Measurements from ENCODE around the gene PRM1. TPM values are rescaled to one million over a fixed set of nuclear protein-coding genes. Genes with fewer than 3 reads are reported as not detected.
A peak's percentile ranks its signal among the peaks of the same experiment; 100 is the strongest.

PRM1 gene
- total RNA-seq, 5 donors from 2014 or later (not counting 1 experiment from before 2014, with no cell fraction given): not detected

GRCh38 chr16:11315510-11315909 lies 34.4 kb upstream of the PRM1 start:
- H3K9me3 ChIP-seq: no peaks in the 10 kb centered on the region
- ChIA-PET POLR2A (interaction anchor here in 1 of 2 donors (0.5 kb wide), 1 partner anchor 60 kb away, joined by 3 read pairs; no protein-coding TSS in a partner anchor), CTCF (no interaction called here)
- no peaks in the 10 kb centered on the region for H3K27me3 ChIP-seq (replicated peaks in 1 of 2; ENCODE audit: control insufficient read depth in 2 of 2, extremely low read depth in 1 of 2, insufficient read depth in 2 of 2, low read length in 1 of 2)
- no peak overlapping the region for H3K27ac ChIP-seq (ENCODE audit: low read length)
- no peak overlapping the region for H3K4me3 ChIP-seq (ENCODE audit: control insufficient read depth in 1 of 2, extremely low read depth in 1 of 2, low read length in 1 of 2)
- H3K4me1 Mint-ChIP-seq: peaks cover 25 to 33% (median 33%) of the 10 kb centered on the region in 3 donors
- H3K27ac Mint-ChIP-seq: no peak overlapping the region
- WGBS (ENCODE audit: insufficient coverage): 83% methylated on average over 9 of the region's 13 CpGs
- H3K4me1 ChIP-seq (ENCODE audit: control insufficient read depth in 1 of 2, extremely low read depth in 1 of 2, insufficient read depth in 2 of 2, low read length in 2 of 2): peaks cover 14 to 26% of the 10 kb centered on the region in 2 experiments
- DNase-seq (no peak), ATAC-seq (replicated peaks in 1 of 4) (no peak)
- H3K4me3 Mint-ChIP-seq: no peak overlapping the region
- H3K9me3 Mint-ChIP-seq: no peaks in the 10 kb centered on the region
- no peaks in the 10 kb centered on the region for H3K27me3 Mint-ChIP-seq
- H3K36me3 ChIP-seq (ENCODE audit: control insufficient read depth in 2 of 2, extremely low read depth in 1 of 2, insufficient read depth in 1 of 2, low read length in 1 of 2): no peaks in the 10 kb centered on the region
- H3K36me3 Mint-ChIP-seq: no peaks in the 10 kb centered on the region

DNA sequence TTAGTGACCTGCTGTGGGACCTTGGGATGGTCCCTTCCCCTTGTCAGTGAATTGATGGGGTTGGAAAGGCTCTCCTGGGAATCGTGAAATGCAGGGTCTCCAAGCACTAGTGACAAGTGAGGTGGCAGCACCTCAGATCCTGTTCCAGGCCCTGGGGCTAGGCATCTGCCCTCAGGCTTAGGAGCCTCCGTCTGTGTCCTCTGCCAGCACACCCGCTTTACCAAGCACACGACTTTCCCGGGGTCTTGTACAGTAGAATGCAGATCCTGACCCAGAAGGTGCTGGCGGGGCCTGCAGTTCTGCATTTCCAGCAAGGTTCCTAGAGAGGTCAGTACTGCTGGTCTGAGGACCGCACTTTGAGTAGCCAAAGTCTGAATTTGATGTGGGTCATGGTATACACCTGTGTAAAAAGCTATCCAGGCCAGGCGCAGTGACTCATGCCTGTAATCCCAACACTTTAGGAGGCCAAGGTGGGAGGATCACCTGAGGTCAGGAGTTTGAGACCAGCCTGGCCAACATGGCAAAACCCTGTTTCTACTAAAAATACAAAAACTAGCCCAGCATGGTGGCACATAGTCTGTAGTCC lies 33.3 kb upstream of the PRM1 start:
- CTCF ChIA-PET: no interaction called here
- Mint-ChIP-seq H3K4me3 (no peak overlapping the region), H3K36me3 (no peaks in the 10 kb centered on the region), H3K27me3 (no peaks in the 10 kb centered on the region), H3K9me3 (no peaks in the 10 kb centered on the region), H3K4me1 (peaks cover 34 to 41% (median 41%) of the 10 kb centered on the region in 3 donors), H3K27ac (no peak overlapping the region)
- DNase-seq (no peak), ATAC-seq (replicated peaks in 1 of 4) (no peak)
- no peak overlapping the region for H3K27ac ChIP-seq (ENCODE audit: low read length)
- H3K4me3 ChIP-seq (ENCODE audit: control insufficient read depth in 1 of 2, extremely low read depth in 1 of 2, low read length in 1 of 2): no peak overlapping the region
- WGBS (ENCODE audit: insufficient coverage): 96% methylated on average over 6 of the region's 8 CpGs
- H3K36me3 ChIP-seq (ENCODE audit: control insufficient read depth in 2 of 2, extremely low read depth in 1 of 2, insufficient read depth in 1 of 2, low read length in 1 of 2): no peaks in the 10 kb centered on the region
- H3K9me3 ChIP-seq: no peaks in the 10 kb centered on the region
- POLR2A ChIA-PET: no interaction called here
- peaks cover 16 to 37% of the 10 kb centered on the region in 2 experiments for H3K4me1 ChIP-seq (ENCODE audit: control insufficient read depth in 1 of 2, extremely low read depth in 1 of 2, insufficient read depth in 2 of 2, low read length in 2 of 2)
- H3K27me3 ChIP-seq (replicated peaks in 1 of 2; ENCODE audit: control insufficient read depth in 2 of 2, extremely low read depth in 1 of 2, insufficient read depth in 2 of 2, low read length in 1 of 2): no peaks in the 10 kb centered on the region

GRCh38 chr16:11313493-11314308 lies 32.6 kb upstream of the PRM1 start:
- CTCF ChIA-PET: no interaction called here
- Mint-ChIP-seq H3K4me3 (no peak overlapping the region), H3K27me3 (no peaks in the 10 kb centered on the region), H3K27ac (peak overlapping the region; percentile 45 to 72), H3K4me1 (peaks cover 34 to 44% (median 42%) of the 10 kb centered on the region in 3 donors), H3K36me3 (no peaks in the 10 kb centered on the region), H3K9me3 (no peaks in the 10 kb centered on the region)
- no peak overlapping the region for H3K27ac ChIP-seq (ENCODE audit: low read length)
- POLR2A ChIA-PET: no interaction called here
- WGBS (ENCODE audit: insufficient coverage): 96% methylated on average over 4 of the region's 9 CpGs
- no peaks in the 10 kb centered on the region for H3K27me3 ChIP-seq (replicated peaks in 1 of 2; ENCODE audit: control insufficient read depth in 2 of 2, extremely low read depth in 1 of 2, insufficient read depth in 2 of 2, low read length in 1 of 2)
- no peaks in the 10 kb centered on the region for H3K36me3 ChIP-seq (ENCODE audit: control insufficient read depth in 2 of 2, extremely low read depth in 1 of 2, insufficient read depth in 1 of 2, low read length in 1 of 2)
- no peaks in the 10 kb centered on the region for H3K9me3 ChIP-seq
- no peak for DNase-seq
- no peak overlapping the region for H3K4me3 ChIP-seq (ENCODE audit: control insufficient read depth in 1 of 2, extremely low read depth in 1 of 2, low read length in 1 of 2)
- H3K4me1 ChIP-seq (ENCODE audit: control insufficient read depth in 1 of 2, extremely low read depth in 1 of 2, insufficient read depth in 2 of 2, low read length in 2 of 2): peaks cover 17 to 43% of the 10 kb centered on the region in 2 experiments
- no peak for ATAC-seq (replicated peaks in 1 of 4)

- Histone ChIP-seq H3K9me3 (no peaks in the 10 kb centered on the region), H3K27ac (ENCODE audit: low read length) (no peak overlapping the region), H3K4me3 (ENCODE audit: control insufficient read depth in 1 of 2, extremely low read depth in 1 of 2, low read length in 1 of 2) (no peak overlapping the region), H3K4me1 (ENCODE audit: control insufficient read depth in 1 of 2, extremely low read depth in 1 of 2, insufficient read depth in 2 of 2, low read length in 2 of 2) (peaks cover 17 to 50% of the 10 kb centered on the region in 2 experiments), H3K27me3 (replicated peaks in 1 of 2; ENCODE audit: control insufficient read depth in 2 of 2, extremely low read depth in 1 of 2, insufficient read depth in 2 of 2, low read length in 1 of 2) (peaks cover 0 to 2% of the 10 kb centered on the region in 2 experiments), H3K36me3 (ENCODE audit: control insufficient read depth in 2 of 2, extremely low read depth in 1 of 2, insufficient read depth in 1 of 2, low read length in 1 of 2) (no peaks in the 10 kb centered on the region)
- Mint-ChIP-seq H3K4me1 (peaks cover 34 to 49% (median 44%) of the 10 kb centered on the region in 3 donors), H3K27me3 (no peaks in the 10 kb centered on the region), H3K4me3 (peak overlapping the region in 2 of 3 donors; percentile 18 to 22), H3K9me3 (no peaks in the 10 kb centered on the region), H3K27ac (peak overlapping the region; percentile 27 to 72), H3K36me3 (no peaks in the 10 kb centered on the region)
- POLR2A ChIA-PET: no interaction called here
- CTCF ChIA-PET: no interaction called here
- 53% methylated on average over 4 of the region's 8 CpGs for WGBS (ENCODE audit: insufficient coverage)
- ATAC-seq (replicated peaks in 1 of 4) (peak in 3 of 4 experiments; percentile 12 to 37 (median 33)), DNase-seq (peak in 1 of 35 experiments; percentile 41)
These were observed 31.8 kb upstream of the PRM1 start for GRCh38 chr16:11312718-11313492.

GRCh38 chr16:11310997-11311561 lies 29.9 kb upstream of the PRM1 start:
- Mint-ChIP-seq H3K4me1 (peaks cover 34 to 52% (median 46%) of the 10 kb centered on the region in 3 donors), H3K27ac (peak overlapping the region; percentile 88 to 92)
- H3K36me3 ChIP-seq (ENCODE audit: control insufficient read depth in 2 of 2, extremely low read depth in 1 of 2, insufficient read depth in 1 of 2, low read length in 1 of 2): no peaks in the 10 kb centered on the region

GRCh38 chr16:11310634-11310977 lies 29.5 kb upstream of the PRM1 start:
- no peak for DNase-seq
- no peaks in the 10 kb centered on the region for H3K27me3 Mint-ChIP-seq
- H3K36me3 ChIP-seq (ENCODE audit: control insufficient read depth in 2 of 2, extremely low read depth in 1 of 2, insufficient read depth in 1 of 2, low read length in 1 of 2): no peaks in the 10 kb centered on the region
- no peaks in the 10 kb centered on the region for H3K9me3 ChIP-seq
- no peak overlapping the region for H3K4me3 ChIP-seq (ENCODE audit: control insufficient read depth in 1 of 2, extremely low read depth in 1 of 2, low read length in 1 of 2)
- H3K27ac Mint-ChIP-seq: peak overlapping the region; percentile 88 to 92
- no peak for ATAC-seq (replicated peaks in 1 of 4)
- no peaks in the 10 kb centered on the region for H3K36me3 Mint-ChIP-seq
- H3K4me1 Mint-ChIP-seq: peaks cover 34 to 52% (median 46%) of the 10 kb centered on the region in 3 donors
- H3K4me1 ChIP-seq (ENCODE audit: control insufficient read depth in 1 of 2, extremely low read depth in 1 of 2, insufficient read depth in 2 of 2, low read length in 2 of 2): peaks cover 17 to 50% of the 10 kb centered on the region in 2 experiments
- H3K27me3 ChIP-seq (replicated peaks in 1 of 2; ENCODE audit: control insufficient read depth in 2 of 2, extremely low read depth in 1 of 2, insufficient read depth in 2 of 2, low read length in 1 of 2): peaks cover 0 to 2% of the 10 kb centered on the region in 2 experiments
- H3K27ac ChIP-seq (ENCODE audit: low read length): peak overlapping the region; percentile 18
- 67% methylated on average over 1 of the region's 3 CpGs for WGBS (ENCODE audit: insufficient coverage)
- H3K9me3 Mint-ChIP-seq: no peaks in the 10 kb centered on the region
- peak overlapping the region in 1 of 3 donors; percentile 51 for H3K4me3 Mint-ChIP-seq
- CTCF ChIA-PET: no interaction called here
- POLR2A ChIA-PET: interaction anchor here (0.5 to 0.6 kb wide), 2 partner anchors 59 to 68 kb away, joined by 4 to 8 read pairs; no protein-coding TSS in a partner anchor

More at GRCh38 chr16:11310997-11311561, 29.9 kb upstream of the PRM1 start:
- Mint-ChIP-seq H3K9me3 (no peaks in the 10 kb centered on the region), H3K36me3 (no peaks in the 10 kb centered on the region), H3K4me3 (peak overlapping the region; percentile 51 to 64 (median 53)), H3K27me3 (no peaks in the 10 kb centered on the region)
- no peak overlapping the region for H3K4me3 ChIP-seq (ENCODE audit: control insufficient read depth in 1 of 2, extremely low read depth in 1 of 2, low read length in 1 of 2)
- peaks cover 0 to 2% of the 10 kb centered on the region in 2 experiments for H3K27me3 ChIP-seq (replicated peaks in 1 of 2; ENCODE audit: control insufficient read depth in 2 of 2, extremely low read depth in 1 of 2, insufficient read depth in 2 of 2, low read length in 1 of 2)
- DNase-seq (peak in 33 of 35 experiments; percentile 15 to 67 (median 41)), ATAC-seq (replicated peaks in 1 of 4) (peak; percentile 79 to 88 (median 84))
- peak overlapping the region; percentile 18 for H3K27ac ChIP-seq (ENCODE audit: low read length)
- peaks cover 17 to 50% of the 10 kb centered on the region in 2 experiments for H3K4me1 ChIP-seq (ENCODE audit: control insufficient read depth in 1 of 2, extremely low read depth in 1 of 2, insufficient read depth in 2 of 2, low read length in 2 of 2)
- ChIA-PET CTCF (no interaction called here), POLR2A (interaction anchor here (0.5 to 1.5 kb wide), 3 partner anchors 55 to 67 kb away, joined by 4 to 9 read pairs (median 8); partner anchors contain the start of gene SOCS1 (in 1 of the 2))
- WGBS (ENCODE audit: insufficient coverage): 94% methylated on average over 3 of the region's 10 CpGs
- no peaks in the 10 kb centered on the region for H3K9me3 ChIP-seq
